Testis (tissue), 3 donors: ENCODE results near the gene NTM. TPM values are rescaled to one million over a fixed set of nuclear protein-coding genes. Genes with fewer than 3 reads are reported as not detected.

ENCODE experiments used
- DNase-seq: peaks from one replicate; pipeline ENCODE4 v3.0.0-alpha.2; 2019
- H3K27ac ChIP-seq, 2 donors: fragments of 200-600 bp; sonication (generic); one replicate each; pipeline ENCODE4 v1.5.1; 2019
- H3K27me3 ChIP-seq: fragments of 200-600 bp; sonication (generic); one replicate; pipeline ENCODE4 v1.5.1; 2019
- H3K36me3 ChIP-seq: fragments of 200-600 bp; sonication (generic); one replicate; pipeline ENCODE4 v1.5.1; 2017; ENCODE audit warnings: low read depth; ENCODE audit errors: missing control alignments
- H3K4me1 ChIP-seq: fragments of 200-600 bp; sonication (generic); one replicate; pipeline ENCODE4 v1.5.1; 2019
- H3K4me3 ChIP-seq, 2 donors: fragments of 200-600 bp; sonication (generic); one replicate each; pipeline ENCODE4 v1.5.1; 2017 to 2019
- H3K9me3 ChIP-seq: fragments of 200-600 bp; sonication (generic); one replicate; pipeline ENCODE4 v1.5.1; 2017
- CTCF ChIP-seq, 3 experiments: fragments of 450-650 bp in 2 of 3; fragments of 200-600 bp in 1 of 3; sonication (generic) in 1 of 3; IDR thresholded peaks; one replicate each; pipeline ENCODE4 v1.5.1; 2016 to 2019; ENCODE audit warnings: antibody characterized with exemption in 3 of 3, mild to moderate bottlenecking in 2 of 3, moderate library complexity in 1 of 3
- POLR2A ChIP-seq: fragments of 450-650 bp; IDR thresholded peaks from one replicate; pipeline ENCODE4 v1.6.1; 2017; ENCODE audit warnings: antibody characterized with exemption, mild to moderate bottlenecking, moderate library complexity
- WGBS, 2 donors: methylation state at CpG; one replicate each; pipeline ENCODE4 v1.1.5; 2018; 5-methylcytosine and 5-hydroxymethylcytosine counted together
- intact Hi-C: fragments of 100-400 bp; cut with DNase I; formaldehyde crosslinking; loops from one replicate; pipeline ENCODE4 v1.15.1; 2023; ENCODE audit warnings: low total_unique reads
- polyA plus RNA-seq: library from polyadenylated mRNA; stranded (reverse); fragments of 350-450 nt; fragmentation: Illumina TruSeq; extraction: RNeasy Lipid Tissue Mini Kit (QIAGEN cat#74804); gene quantifications from one replicate; pipeline ENCODE4 v1.2.3, GENCODE V29; 2014; ENCODE audit warnings: low read depth, low replicate concordance; ENCODE audit not compliant: insufficient read depth
- total RNA-seq, 2 donors: library from RNA; depleted of rRNA; stranded (reverse); fragments of >200 nt; gene quantifications; one replicate each; pipeline ENCODE4 v1.2.3, GENCODE V29; 2016

Gene NTM
- total and polyA plus RNA-seq, 3 donors from 2014 or later, result 1.7 to 4.5 (median 1.8) TPM

DNA sequence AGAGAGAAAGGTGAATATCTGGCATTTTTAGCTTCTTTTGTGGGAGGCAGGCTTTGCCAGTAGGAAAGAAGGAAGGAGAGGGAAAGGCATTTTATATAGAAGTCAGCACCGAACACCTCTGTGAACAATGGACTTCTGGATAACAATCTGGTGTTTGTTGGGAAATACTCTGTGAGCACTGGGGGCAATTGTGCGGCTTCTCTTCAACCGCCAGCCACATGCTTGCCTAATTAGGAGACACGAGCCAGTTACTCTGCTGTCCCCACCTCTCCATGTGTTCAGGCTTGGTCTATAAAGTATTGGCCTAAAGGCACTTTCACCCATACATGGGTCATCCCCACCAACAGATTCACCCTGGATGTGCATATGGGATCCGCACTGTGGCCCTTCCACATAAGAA, 523.6 kb downstream of the NTM start:
- no peak overlapping the region for H3K4me3 ChIP-seq
- DNase-seq, result no peak
- H3K27ac ChIP-seq, result no peak overlapping the region
- H3K4me1 ChIP-seq, result no peaks in the 10 kb centered on the region
- no peaks in the 10 kb centered on the region for H3K9me3 ChIP-seq
- WGBS, 2 donors, result 84 to 89% methylated on average over 5 of the region's 5 CpGs
- H3K27me3 ChIP-seq, result no peaks in the 10 kb centered on the region
- H3K36me3 ChIP-seq, result no peaks in the 10 kb centered on the region
- intact Hi-C loops, result no loop called here
- no peak for TF ChIP-seq CTCF (IDR thresholded peaks at IDR 0.05)
- no peak for TF ChIP-seq POLR2A

GRCh38 chr11:131894615-131895544, 524.5 kb downstream of the NTM start:
- no peak for DNase-seq
- Histone ChIP-seq H3K27me3 (no peaks in the 10 kb centered on the region), H3K27ac (no peak overlapping the region), H3K9me3 (no peaks in the 10 kb centered on the region), H3K4me3 (no peak overlapping the region), H3K4me1 (no peaks in the 10 kb centered on the region), H3K36me3 (no peaks in the 10 kb centered on the region)
- 49 to 53% methylated on average over 10 of the region's 10 CpGs for WGBS, 2 donors
- intact Hi-C loops, result no loop called here
- no peak for TF ChIP-seq CTCF (IDR thresholded peaks at IDR 0.05)
- no peak for TF ChIP-seq POLR2A

- Histone ChIP-seq H3K4me1 (no peaks in the 10 kb centered on the region), H3K36me3 (no peaks in the 10 kb centered on the region), H3K27me3 (no peaks in the 10 kb centered on the region), H3K27ac (no peak overlapping the region), H3K9me3 (no peaks in the 10 kb centered on the region), H3K4me3 (no peak overlapping the region)
- no peak for DNase-seq
- 47 to 48% methylated on average over 2 of the region's 2 CpGs for WGBS, 2 donors
- TF ChIP-seq CTCF (IDR thresholded peaks at IDR 0.05) (no peak), POLR2A (no peak)
- intact Hi-C loops, result no loop called here
These were observed 525.5 kb downstream of the NTM start for GRCh38 chr11:131895865-131896264.

- DNase-seq, result no peak
- Histone ChIP-seq H3K4me3 (no peak overlapping the region), H3K9me3 (no peaks in the 10 kb centered on the region), H3K27me3 (no peaks in the 10 kb centered on the region), H3K36me3 (no peaks in the 10 kb centered on the region), H3K4me1 (no peaks in the 10 kb centered on the region), H3K27ac (no peak overlapping the region)
- WGBS, 2 donors, result 56 to 68% methylated on average over 6 to 8 of the region's 8 CpGs
- TF ChIP-seq POLR2A (no peak), CTCF (IDR thresholded peaks at IDR 0.05) (no peak)
- intact Hi-C loops, result no loop called here
These were observed 526.7 kb downstream of the NTM start for GRCh38 chr11:131896978-131897615.
